ENCODE data around the gene BRME1.

DNA sequence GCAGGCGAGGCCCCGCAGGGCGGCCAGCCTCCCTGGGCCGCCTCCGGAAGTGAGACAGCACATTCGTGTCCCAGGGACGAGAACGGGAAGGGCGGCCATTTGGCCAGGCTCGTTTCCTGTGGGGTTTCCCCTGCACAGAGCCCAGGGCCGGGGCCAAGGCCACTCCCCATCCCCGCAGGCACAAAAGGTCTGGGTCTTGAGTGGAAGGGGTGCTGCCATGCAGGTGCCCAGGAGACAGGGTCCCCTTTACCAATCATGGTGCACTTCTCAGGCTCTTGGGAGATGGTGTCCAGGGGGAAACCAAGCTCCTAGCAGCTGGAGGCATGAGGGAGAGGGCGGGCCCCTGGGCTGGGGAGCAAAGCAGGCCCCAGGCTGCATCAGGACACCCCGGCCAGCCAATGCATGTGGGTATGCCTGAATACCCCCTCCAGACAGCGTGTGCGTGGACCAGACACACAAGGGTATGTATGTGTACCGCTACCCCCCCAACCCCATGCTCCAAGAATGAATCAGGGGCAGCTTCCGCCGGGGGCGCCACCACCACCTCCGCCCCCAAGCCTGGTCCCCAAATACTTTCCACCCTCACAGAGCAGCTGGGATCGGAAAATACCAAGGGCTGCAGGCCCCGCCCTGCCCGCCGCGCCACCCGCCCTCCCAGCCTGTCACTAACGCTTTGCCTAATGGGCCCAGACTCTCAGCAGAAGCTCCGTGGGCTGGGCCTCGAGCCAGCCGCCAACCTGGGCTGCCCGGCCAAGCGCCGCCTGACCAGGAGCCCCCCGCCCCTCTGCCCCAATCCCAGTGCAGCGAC is 66.6 kb downstream of the BRME1 start:
- TF ChIP-seq POLR2A (IDR thresholded peaks at IDR 0.05): no peak
- TF ChIP-seq, protein P1, sequence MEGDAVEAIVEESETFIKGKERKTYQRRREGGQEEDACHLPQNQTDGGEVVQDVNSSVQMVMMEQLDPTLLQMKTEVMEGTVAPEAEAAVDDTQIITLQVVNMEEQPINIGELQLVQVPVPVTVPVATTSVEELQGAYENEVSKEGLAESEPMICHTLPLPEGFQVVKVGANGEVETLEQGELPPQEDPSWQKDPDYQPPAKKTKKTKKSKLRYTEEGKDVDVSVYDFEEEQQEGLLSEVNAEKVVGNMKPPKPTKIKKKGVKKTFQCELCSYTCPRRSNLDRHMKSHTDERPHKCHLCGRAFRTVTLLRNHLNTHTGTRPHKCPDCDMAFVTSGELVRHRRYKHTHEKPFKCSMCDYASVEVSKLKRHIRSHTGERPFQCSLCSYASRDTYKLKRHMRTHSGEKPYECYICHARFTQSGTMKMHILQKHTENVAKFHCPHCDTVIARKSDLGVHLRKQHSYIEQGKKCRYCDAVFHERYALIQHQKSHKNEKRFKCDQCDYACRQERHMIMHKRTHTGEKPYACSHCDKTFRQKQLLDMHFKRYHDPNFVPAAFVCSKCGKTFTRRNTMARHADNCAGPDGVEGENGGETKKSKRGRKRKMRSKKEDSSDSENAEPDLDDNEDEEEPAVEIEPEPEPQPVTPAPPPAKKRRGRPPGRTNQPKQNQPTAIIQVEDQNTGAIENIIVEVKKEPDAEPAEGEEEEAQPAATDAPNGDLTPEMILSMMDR (IDR thresholded peaks at IDR 0.05): no peak

All from testis (tissue), 2 donors.